Uterus (tissue), 2 donors: ENCODE data around the gene EFNA3.

Experiments
- CTCF ChIP-seq, 4 experiments: fragments of 200-600 bp in 2 of 4; fragments of 450-650 bp in 2 of 4; sonication (generic) in 2 of 4; IDR thresholded peaks; one replicate each; pipeline ENCODE4 v1.5.1; 2016 to 2019; ENCODE audit warnings: antibody characterized with exemption in 4 of 4, mild to moderate bottlenecking in 2 of 4, moderate library complexity in 1 of 4
- POLR2A ChIP-seq, 2 donors: fragments of 450-650 bp; IDR thresholded peaks; one replicate each; pipeline ENCODE4 v1.6.1; 2016; ENCODE audit warnings: antibody characterized with exemption in 2 of 2, mild to moderate bottlenecking in 1 of 2, moderate library complexity in 1 of 2

DNA sequence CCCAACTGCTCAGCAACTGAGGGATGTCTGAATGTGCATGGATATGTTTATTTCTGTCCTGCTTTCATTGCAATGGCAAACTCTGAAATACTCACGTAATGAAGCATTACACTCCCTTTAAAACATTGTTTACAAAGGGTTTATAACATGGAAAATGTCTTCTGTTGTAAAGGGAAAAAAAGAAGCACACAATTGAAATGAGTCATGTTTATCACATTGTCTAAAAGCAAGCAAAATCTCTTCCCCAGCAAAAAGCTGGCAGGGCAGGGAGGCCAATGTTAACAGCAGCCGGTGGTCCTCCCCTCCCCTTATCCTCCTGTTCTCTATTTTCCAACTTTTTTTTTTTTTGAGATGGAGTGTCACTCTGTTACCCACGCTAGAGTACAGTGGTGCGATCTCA lies 45.2 kb downstream of the EFNA3 start:
- TF ChIP-seq CTCF (IDR thresholded peaks at IDR 0.05) (no peak), POLR2A (IDR thresholded peaks at IDR 0.05) (no peak)
